Activated CD4-positive, alpha-beta T cell treated with anti-CD3 and anti-CD28 coated beads, Interleukin-2, amount 10 ng/mL, durations not matched to agents 7 days and 5 days (primary cell): ENCODE results near the gene MMP2. TPM values are rescaled to one million over a fixed set of nuclear protein-coding genes. Genes with fewer than 3 reads are reported as not detected.

Experiments
- CTCF ChIA-PET: fragments of 350-600 bp; sonication (Branson Sonifier 250); formaldehyde crosslinking; loops from one replicate; lab custom pipeline; 2021; ENCODE audit warnings: antibody characterized with exemption; lab: Charles Lee
- POLR2A ChIA-PET: fragments of 350-600 bp; sonication (Branson Sonifier 250); formaldehyde crosslinking; loops from one replicate; lab custom pipeline; 2021; ENCODE audit warnings: antibody characterized with exemption; lab: Charles Lee
- DNase-seq: peaks from one replicate; pipeline ENCODE4 v3.0.0-alpha.2; 2020
- H3K27ac Mint-ChIP-seq: one replicate; pipeline ENCODE4 v1.8.0; 2021; ENCODE audit warnings: mild to moderate bottlenecking, moderate library complexity, mixed read lengths
- H3K27me3 Mint-ChIP-seq: one replicate; pipeline ENCODE4 v1.8.0; 2021; ENCODE audit warnings: mixed read lengths
- H3K36me3 Mint-ChIP-seq: one replicate; pipeline ENCODE4 v1.8.0; 2021; ENCODE audit warnings: low read depth, mixed read lengths
- H3K4me1 Mint-ChIP-seq: one replicate; pipeline ENCODE4 v1.8.0; 2021; ENCODE audit warnings: mixed read lengths
- H3K4me3 Mint-ChIP-seq: one replicate; pipeline ENCODE4 v1.8.0; 2021; ENCODE audit warnings: mild to moderate bottlenecking, moderate library complexity, mixed read lengths
- H3K9me3 Mint-ChIP-seq: one replicate; pipeline ENCODE4 v1.8.0; 2021; ENCODE audit warnings: mixed read lengths
- total RNA-seq, 2 experiments: library from RNA; stranded (reverse); gene quantifications; one replicate each; pipeline ENCODE4 v1.2.3, GENCODE V29; 2021

Gene MMP2
- total RNA-seq, 2 experiments from 2014 or later = not detected

DNA sequence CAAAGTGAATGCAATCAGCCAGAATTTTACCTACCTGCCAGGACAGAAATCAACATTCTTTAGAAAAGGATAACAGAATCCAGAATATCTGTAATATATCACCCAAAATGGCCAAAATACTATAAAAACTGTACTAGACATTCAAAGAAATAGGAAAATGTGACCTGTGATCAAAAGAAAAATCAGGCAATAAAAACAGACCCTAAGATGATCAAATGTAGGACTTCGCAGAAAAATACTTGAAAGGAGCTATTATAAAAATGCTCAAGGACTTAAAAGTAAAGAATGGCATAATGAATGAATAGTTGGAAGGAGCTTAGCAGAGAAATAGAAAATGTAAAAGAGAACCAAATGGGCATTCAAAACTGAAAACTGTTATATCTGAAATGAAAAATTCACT, 33.9 kb downstream of the MMP2 start:
- Mint-ChIP-seq H3K27ac (no peak overlapping the region), H3K4me3 (no peak overlapping the region), H3K4me1 (peaks cover 9% of the 10 kb centered on the region), H3K36me3 (no peaks in the 10 kb centered on the region), H3K27me3 (peaks cover 46% of the 10 kb centered on the region), H3K9me3 (peaks cover 18% of the 10 kb centered on the region)
- ChIA-PET POLR2A (no interaction called here), CTCF (interaction anchor here (2.6 kb wide), 1 partner anchor 11 kb away, joined by 10 read pairs; no protein-coding TSS in a partner anchor)
- DNase-seq = no peak

GRCh38 chr16:55513616-55514015, 34.6 kb downstream of the MMP2 start:
- no peak overlapping the region for H3K4me3 Mint-ChIP-seq
- H3K27me3 Mint-ChIP-seq = peaks cover 46% of the 10 kb centered on the region
- DNase-seq = no peak
- ChIA-PET CTCF (interaction anchor here (1.0 to 2.6 kb wide), 2 partner anchors 11 to 12 kb away, joined by 3 to 10 read pairs; no protein-coding TSS in a partner anchor), POLR2A (no interaction called here)
- peaks cover 18% of the 10 kb centered on the region for H3K9me3 Mint-ChIP-seq
- no peaks in the 10 kb centered on the region for H3K36me3 Mint-ChIP-seq
- no peak overlapping the region for H3K27ac Mint-ChIP-seq
- H3K4me1 Mint-ChIP-seq = peaks cover 8% of the 10 kb centered on the region

- ChIA-PET POLR2A (no interaction called here), CTCF (interaction anchor here (1.7 kb wide), 1 partner anchor 34 kb away, joined by 3 read pairs; no protein-coding TSS in a partner anchor)
- no peaks in the 10 kb centered on the region for H3K36me3 Mint-ChIP-seq
- DNase-seq = no peak
- peaks cover 18% of the 10 kb centered on the region for H3K9me3 Mint-ChIP-seq
- peaks cover 35% of the 10 kb centered on the region for H3K27me3 Mint-ChIP-seq
- H3K27ac Mint-ChIP-seq = no peak overlapping the region
- H3K4me1 Mint-ChIP-seq = no peaks in the 10 kb centered on the region
- no peak overlapping the region for H3K4me3 Mint-ChIP-seq
Measured at GRCh38 chr16:55515111-55515510, 36.1 kb downstream of the MMP2 start.

GRCh38 chr16:55521792-55522191, 42.8 kb downstream of the MMP2 start:
- Mint-ChIP-seq H3K36me3 (no peaks in the 10 kb centered on the region), H3K9me3 (peaks cover 6% of the 10 kb centered on the region), H3K27ac (no peak overlapping the region), H3K4me3 (no peak overlapping the region), H3K4me1 (no peaks in the 10 kb centered on the region), H3K27me3 (peaks cover 9% of the 10 kb centered on the region)
- DNase-seq = no peak
- ChIA-PET POLR2A (no interaction called here), CTCF (no interaction called here)

DNA sequence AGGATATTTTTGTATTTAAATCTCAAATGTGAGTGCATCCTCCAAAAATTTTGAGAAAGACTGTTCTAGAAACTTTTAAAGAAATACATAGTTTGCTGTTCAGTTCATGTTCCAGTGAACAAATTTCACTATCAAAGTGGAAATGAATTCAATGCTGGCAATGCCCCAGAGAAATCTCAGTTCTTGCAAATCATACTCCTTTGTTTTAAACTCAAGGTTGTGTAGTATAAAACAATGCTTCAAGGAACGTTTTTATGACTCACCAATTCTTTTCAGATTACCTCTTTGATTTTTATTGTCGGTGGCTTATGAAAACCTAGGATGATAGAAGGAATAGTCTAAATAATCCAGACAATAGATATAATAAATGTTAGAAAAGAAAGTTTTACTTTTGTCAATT, 47.4 kb downstream of the MMP2 start:
- POLR2A ChIA-PET = no interaction called here
- CTCF ChIA-PET = no interaction called here
- no peak overlapping the region for H3K27ac Mint-ChIP-seq
- peaks cover 6% of the 10 kb centered on the region for H3K27me3 Mint-ChIP-seq
- no peaks in the 10 kb centered on the region for H3K36me3 Mint-ChIP-seq
- DNase-seq = no peak
- no peak overlapping the region for H3K4me3 Mint-ChIP-seq
- no peaks in the 10 kb centered on the region for H3K4me1 Mint-ChIP-seq
- peaks cover 6% of the 10 kb centered on the region for H3K9me3 Mint-ChIP-seq

GRCh38 chr16:55527885-55528284, 48.9 kb downstream of the MMP2 start:
- ChIA-PET CTCF (no interaction called here), POLR2A (interaction anchor here (0.7 kb wide), 1 partner anchor 25 kb away, joined by 4 read pairs; no protein-coding TSS in a partner anchor)
- Mint-ChIP-seq H3K27ac (no peak overlapping the region), H3K9me3 (no peaks in the 10 kb centered on the region), H3K36me3 (no peaks in the 10 kb centered on the region), H3K4me3 (no peak overlapping the region), H3K27me3 (peaks cover 5% of the 10 kb centered on the region), H3K4me1 (no peaks in the 10 kb centered on the region)
- DNase-seq = no peak

DNA sequence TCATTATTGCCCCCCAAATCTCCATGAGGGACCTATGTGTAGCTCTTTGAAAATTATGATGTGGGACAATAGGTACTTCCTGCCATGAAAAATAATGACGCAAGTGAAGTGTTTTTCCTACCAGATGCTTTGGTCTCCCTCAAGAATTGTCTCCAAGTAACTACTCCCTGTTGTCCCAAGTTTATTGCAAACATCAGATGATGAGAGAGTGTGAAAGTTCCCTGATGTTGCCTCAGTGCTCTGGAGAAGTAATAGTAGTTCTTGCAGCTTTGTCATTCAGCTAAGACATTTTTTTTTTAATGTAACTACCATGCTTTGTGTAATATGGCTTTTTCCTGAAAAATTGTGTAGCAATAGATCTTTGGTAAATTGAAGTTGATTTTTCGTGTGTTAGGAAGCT, 50.0 kb downstream of the MMP2 start:
- ChIA-PET CTCF (no interaction called here), POLR2A (no interaction called here)
- Mint-ChIP-seq H3K4me1 (no peaks in the 10 kb centered on the region), H3K27ac (no peak overlapping the region), H3K4me3 (no peak overlapping the region), H3K36me3 (no peaks in the 10 kb centered on the region), H3K27me3 (peaks cover 5% of the 10 kb centered on the region), H3K9me3 (no peaks in the 10 kb centered on the region)
- DNase-seq = no peak

GRCh38 chr16:55530316-55530856, 51.4 kb downstream of the MMP2 start:
- Mint-ChIP-seq H3K27me3 (peaks cover 3% of the 10 kb centered on the region), H3K9me3 (no peaks in the 10 kb centered on the region), H3K4me3 (no peak overlapping the region), H3K36me3 (no peaks in the 10 kb centered on the region), H3K4me1 (no peaks in the 10 kb centered on the region), H3K27ac (no peak overlapping the region)
- POLR2A ChIA-PET = no interaction called here
- DNase-seq = no peak
- CTCF ChIA-PET = interaction anchor here (1.5 kb wide), 1 partner anchor 66 kb away, joined by 3 read pairs; no protein-coding TSS in a partner anchor

DNA sequence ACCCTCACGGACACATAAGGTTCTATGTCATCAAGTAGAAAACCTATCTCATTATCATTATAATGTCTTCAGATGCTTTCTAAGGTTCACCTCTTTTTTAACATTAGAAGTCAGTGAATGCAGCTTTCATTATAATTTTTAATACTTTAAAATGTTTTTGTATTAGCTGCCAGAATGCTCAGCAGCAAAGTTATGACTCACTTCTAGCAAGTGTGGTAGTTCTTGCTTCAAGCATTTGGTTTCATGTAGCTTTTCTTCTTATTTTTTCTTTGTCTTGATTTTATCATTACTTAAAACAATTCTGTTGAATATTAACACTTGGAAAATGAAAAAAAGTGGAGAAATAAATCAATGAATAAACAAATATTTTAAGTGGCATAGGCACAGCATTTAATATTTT, 53.2 kb downstream of the MMP2 start:
- CTCF ChIA-PET = interaction anchor here (1.5 kb wide), 1 partner anchor 67 kb away, joined by 3 read pairs; no protein-coding TSS in a partner anchor
- Mint-ChIP-seq H3K36me3 (no peaks in the 10 kb centered on the region), H3K27ac (no peak overlapping the region), H3K27me3 (peaks cover 3% of the 10 kb centered on the region), H3K4me3 (no peak overlapping the region), H3K9me3 (no peaks in the 10 kb centered on the region), H3K4me1 (no peaks in the 10 kb centered on the region)
- DNase-seq = no peak
- POLR2A ChIA-PET = no interaction called here

- ChIA-PET CTCF (no interaction called here), POLR2A (no interaction called here)
- Mint-ChIP-seq H3K27ac (no peak overlapping the region), H3K9me3 (no peaks in the 10 kb centered on the region), H3K4me3 (no peak overlapping the region), H3K27me3 (peaks cover 3% of the 10 kb centered on the region), H3K36me3 (no peaks in the 10 kb centered on the region), H3K4me1 (no peaks in the 10 kb centered on the region)
- DNase-seq = no peak
Measured at GRCh38 chr16:55534756-55535155, 55.8 kb downstream of the MMP2 start.

GRCh38 chr16:55539049-55539448, 60.1 kb downstream of the MMP2 start:
- DNase-seq = no peak
- H3K27ac Mint-ChIP-seq = no peak overlapping the region
- peaks cover 2% of the 10 kb centered on the region for H3K27me3 Mint-ChIP-seq
- no peaks in the 10 kb centered on the region for H3K9me3 Mint-ChIP-seq
- POLR2A ChIA-PET = no interaction called here
- H3K4me1 Mint-ChIP-seq = no peaks in the 10 kb centered on the region
- CTCF ChIA-PET = interaction anchor here (0.5 to 0.7 kb wide), 3 partner anchors 276 to 705 kb away, joined by 3 to 5 read pairs (median 3); no protein-coding TSS in a partner anchor
- no peaks in the 10 kb centered on the region for H3K36me3 Mint-ChIP-seq
- no peak overlapping the region for H3K4me3 Mint-ChIP-seq

DNA sequence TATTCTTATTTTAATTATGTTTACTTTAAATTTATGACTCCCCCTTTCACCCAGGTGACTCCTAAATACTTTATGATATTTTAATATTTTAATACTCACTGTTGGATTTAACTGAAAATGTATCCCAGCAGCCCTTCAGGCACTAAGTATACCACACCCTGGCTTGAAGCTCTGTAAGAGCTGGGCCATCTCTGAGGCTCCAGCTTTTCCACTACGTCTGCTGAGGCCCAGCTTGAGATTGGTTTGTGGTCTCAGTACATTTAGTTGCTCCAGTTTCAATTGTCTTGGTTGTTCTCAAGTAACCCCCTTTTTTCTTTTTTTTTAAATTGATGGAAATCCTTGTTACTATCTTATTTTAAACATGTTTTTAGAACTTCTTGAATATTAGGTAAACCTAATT, 60.5 kb downstream of the MMP2 start:
- Mint-ChIP-seq H3K27me3 (peaks cover 1% of the 10 kb centered on the region), H3K4me3 (no peak overlapping the region), H3K9me3 (no peaks in the 10 kb centered on the region), H3K4me1 (no peaks in the 10 kb centered on the region), H3K36me3 (no peaks in the 10 kb centered on the region), H3K27ac (no peak overlapping the region)
- DNase-seq = no peak
- POLR2A ChIA-PET = no interaction called here
- CTCF ChIA-PET = interaction anchor here (0.9 kb wide), 1 partner anchor 10 kb away, joined by 3 read pairs; no protein-coding TSS in a partner anchor

DNA sequence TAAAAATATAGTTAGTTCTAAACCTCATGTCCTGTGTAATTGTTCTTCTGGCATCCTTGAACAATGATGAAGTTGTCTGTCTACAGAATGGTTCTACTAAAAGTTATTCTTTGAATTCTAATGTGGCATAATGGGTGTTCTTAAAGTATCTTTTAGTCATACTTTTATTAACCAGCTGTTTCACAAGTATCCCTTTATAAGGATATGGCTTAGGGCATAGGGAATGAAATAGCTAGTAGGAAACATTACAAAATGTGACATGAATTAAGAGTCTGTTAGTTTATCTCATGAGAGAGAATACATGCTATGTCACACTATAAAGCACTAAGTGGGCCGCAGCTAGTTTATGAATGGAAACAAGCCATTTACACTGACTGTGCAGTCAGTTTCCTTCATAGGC, 61.2 kb downstream of the MMP2 start:
- no peaks in the 10 kb centered on the region for H3K9me3 Mint-ChIP-seq
- H3K27ac Mint-ChIP-seq = no peak overlapping the region
- H3K36me3 Mint-ChIP-seq = no peaks in the 10 kb centered on the region
- no peaks in the 10 kb centered on the region for H3K27me3 Mint-ChIP-seq
- ChIA-PET CTCF (interaction anchor here (0.9 kb wide), 1 partner anchor 10 kb away, joined by 3 read pairs; no protein-coding TSS in a partner anchor), POLR2A (no interaction called here)
- no peaks in the 10 kb centered on the region for H3K4me1 Mint-ChIP-seq
- H3K4me3 Mint-ChIP-seq = no peak overlapping the region
- no peak for DNase-seq
